K562 (cell line): Measurements from ENCODE around the gene LRRC74B. TPM values are rescaled to one million over a fixed set of nuclear protein-coding genes. Genes with fewer than 3 reads are reported as not detected.
A peak's percentile ranks its signal among the peaks of the same experiment; 100 is the strongest.

Experiments
- CAMTA2 ChIP-seq: fragments of 250-450 bp; sonication (Bioruptor Pico); conservative IDR thresholded peaks from 2 replicates; pipeline ENCODE4 v1.5.1; 2022
- JUND ChIP-seq, 2 experiments: IDR thresholded peaks; 2 replicates in 1 of 2; 3 replicates in 1 of 2; pipeline ENCODE4 v1.6.1; 2011; ENCODE audit warnings: borderline replicate concordance in 2 of 2, low read depth in 2 of 2, low read length in 2 of 2, improper control_type of control experiment in 1 of 2, missing biosample characterization in 1 of 2, missing genetic modification characterization in 1 of 2, missing genetic modification reagents in 1 of 2
- KLF1 ChIP-seq: fragments of 450-650 bp; IDR thresholded peaks from 2 replicates; pipeline ENCODE4 v1.6.1; 2016; ENCODE audit warnings: missing genetic modification characterization, missing compliant biosample characterization
- L3MBTL2 ChIP-seq: fragments of 450-650 bp; IDR thresholded peaks from 2 replicates; pipeline ENCODE4 v1.6.1; 2016; ENCODE audit warnings: mild to moderate bottlenecking, moderate library complexity
- MAFK ChIP-seq: IDR thresholded peaks from 2 replicates; pipeline ENCODE4 v1.6.1; 2011; ENCODE audit warnings: low read length, improper control_type of control experiment
- MCM3 ChIP-seq: fragments of 450-650 bp; IDR thresholded peaks from 2 replicates; pipeline ENCODE4 v1.6.1; 2016
- MEF2D ChIP-seq: conservative IDR thresholded peaks from 2 replicates; pipeline ENCODE4 v1.6.1; 2016; ENCODE audit warnings: low read depth, missing genetic modification characterization, missing compliant biosample characterization
- MXI1 ChIP-seq: IDR thresholded peaks from 2 replicates; pipeline ENCODE4 v1.6.1; 2011; ENCODE audit warnings: low read depth, mild to moderate bottlenecking, improper control_type of control experiment, low read length
- NFE2L1 ChIP-seq: fragments of 450-650 bp; IDR thresholded peaks from 2 replicates; pipeline ENCODE4 v1.6.1; 2016; ENCODE audit warnings: missing genetic modification characterization, low read depth, mild to moderate bottlenecking, missing compliant biosample characterization, moderate library complexity, borderline replicate concordance
- SAFB2 ChIP-seq: fragments of 200-400 bp; formaldehyde crosslinking; IDR thresholded peaks from 2 replicates; pipeline ENCODE4 v1.6.1; 2018; ENCODE audit warnings: borderline replicate concordance, low read length, low read depth, moderate library complexity; ENCODE audit not compliant: severe bottlenecking
- ZBTB8A ChIP-seq: fragments of 450-650 bp; IDR thresholded peaks from 2 replicates; pipeline ENCODE4 v1.6.1; 2018; ENCODE audit warnings: mild to moderate bottlenecking, moderate library complexity; ENCODE audit not compliant: partially characterized antibody
- ZFP1 ChIP-seq: fragments of 450-650 bp; formaldehyde crosslinking; IDR thresholded peaks from 2 replicates; pipeline ENCODE4 v1.4.0; 2020; ENCODE audit warnings: mild to moderate bottlenecking, mixed read lengths
- ZNF232 ChIP-seq: sonication (generic); formaldehyde crosslinking; IDR thresholded peaks from 2 replicates; pipeline ENCODE4 v1.8.0; 2022; ENCODE audit warnings: mild to moderate bottlenecking, missing genetic modification reagents
- polyA plus RNA-seq, 8 experiments: library from polyadenylated mRNA; depleted of rRNA in 4 of 8; stranded (reverse) in 5 of 8; unstranded in 3 of 8; fragments of >200 nt; fragmentation: Nextera tagmentation in 2 of 8; fragmentation: Illumina TruSeq in 1 of 8; extraction: Ambion mirVana in 2 of 8; extraction: Trizol in 1 of 8; gene quantifications; 2 replicates each; pipeline versions ENCODE4 v1.2.1 to v1.2.3, GENCODE V29; 2011 to 2014; ENCODE audit warnings: inconsistent platforms in 1 of 8, missing spikeins in 1 of 8
- total RNA-seq, 7 experiments: library from RNA; depleted of rRNA in 6 of 7; stranded (reverse); fragments of >200 nt in 6 of 7; fragmentation: Illumina TruSeq in 2 of 7; extraction: Trizol in 2 of 7; gene quantifications; 2 replicates each; pipeline versions ENCODE4 v1.2.1 to v1.2.3, GENCODE V29; 2011 to 2021; ENCODE audit warnings: low replicate concordance in 1 of 7
- TF ChIP-seq, protein P1 (sequence below): fragments of 450-650 bp; IDR thresholded peaks from 2 replicates; pipeline ENCODE4 v1.6.1; 2017; ENCODE audit warnings: antibody characterized with exemption, mild to moderate bottlenecking
- TF ChIP-seq, protein P2 (sequence below), 3 experiments: fragments of 200-800 bp in 1 of 3; sonication (Bioruptor generic) in 1 of 3; sonication (generic) in 1 of 3; formaldehyde crosslinking in 1 of 3; IDR thresholded peaks; 2 replicates each; pipeline versions ENCODE4 v1.6.1 to v1.8.0; 2016 to 2022; ENCODE audit warnings: mild to moderate bottlenecking in 2 of 3, missing compliant biosample characterization in 2 of 3, missing genetic modification characterization in 2 of 3, missing genetic modification reagents in 1 of 3
- TF ChIP-seq, protein P3 (sequence below), 2 experiments: fragments of 450-650 bp; conservative IDR thresholded peaks; 2 replicates each; pipeline ENCODE4 v1.6.1; 2017; ENCODE audit warnings: mild to moderate bottlenecking in 2 of 2, moderate library complexity in 2 of 2
- TF ChIP-seq, protein P4 (sequence below): fragments of 250-450 bp; sonication (Bioruptor Pico); IDR thresholded peaks from 2 replicates; pipeline ENCODE4 v1.5.0; 2021
- TF ChIP-seq, protein P5 (sequence below): fragments of 450-650 bp; IDR thresholded peaks from 2 replicates; pipeline ENCODE4 v1.6.1; 2016; ENCODE audit warnings: missing biosample characterization, missing genetic modification characterization

The LRRC74B gene
- total and polyA plus RNA-seq, 9 of the 15 experiments (the other 6 are each of a cell fraction or from before 2014, with no cell fraction given), result not detected

DNA sequence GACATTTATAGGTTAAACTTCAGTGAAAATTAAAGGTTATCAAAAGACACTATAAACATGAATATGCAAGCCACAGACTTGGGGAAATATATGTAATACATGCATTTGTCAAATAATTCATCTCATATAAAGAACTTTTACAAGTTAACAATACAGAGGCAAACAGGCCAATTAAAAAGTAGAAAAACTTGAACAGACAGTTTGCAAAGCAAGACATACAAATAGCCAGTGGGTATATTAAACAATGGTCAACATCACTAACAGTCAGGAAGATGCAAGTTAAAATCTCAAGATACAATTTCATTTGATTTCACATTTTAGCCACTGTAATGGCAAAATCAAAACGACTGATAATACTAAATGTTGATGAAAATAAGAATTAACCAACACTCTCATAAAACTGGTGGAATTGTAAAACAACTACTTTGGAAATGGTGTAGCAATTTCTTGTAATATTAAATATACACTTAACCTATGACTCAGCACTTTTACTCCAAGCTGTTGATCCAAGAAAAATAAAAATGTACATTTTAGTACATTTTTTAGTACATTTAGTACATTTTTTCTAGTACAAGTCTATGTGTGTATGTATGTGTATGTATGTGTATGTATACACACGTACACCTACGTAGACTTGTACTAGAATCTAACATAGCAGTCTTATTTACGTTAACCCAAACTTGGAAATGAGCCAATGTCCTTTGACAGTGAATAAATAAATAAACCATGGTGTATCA is 62.8 kb downstream of the LRRC74B start (continued):
- peak; percentile 35; the same call in 1 of the 2 replicates for TF ChIP-seq JUND (IDR thresholded peaks at IDR 0.05; ENCODE audit: borderline replicate concordance, low read depth, low read length)
- no peak for TF ChIP-seq JUND (tag; IDR thresholded peaks at IDR 0.05; ENCODE audit: borderline replicate concordance, low read depth, low read length)
- TF ChIP-seq MXI1, result no peak
- TF ChIP-seq, protein P1, sequence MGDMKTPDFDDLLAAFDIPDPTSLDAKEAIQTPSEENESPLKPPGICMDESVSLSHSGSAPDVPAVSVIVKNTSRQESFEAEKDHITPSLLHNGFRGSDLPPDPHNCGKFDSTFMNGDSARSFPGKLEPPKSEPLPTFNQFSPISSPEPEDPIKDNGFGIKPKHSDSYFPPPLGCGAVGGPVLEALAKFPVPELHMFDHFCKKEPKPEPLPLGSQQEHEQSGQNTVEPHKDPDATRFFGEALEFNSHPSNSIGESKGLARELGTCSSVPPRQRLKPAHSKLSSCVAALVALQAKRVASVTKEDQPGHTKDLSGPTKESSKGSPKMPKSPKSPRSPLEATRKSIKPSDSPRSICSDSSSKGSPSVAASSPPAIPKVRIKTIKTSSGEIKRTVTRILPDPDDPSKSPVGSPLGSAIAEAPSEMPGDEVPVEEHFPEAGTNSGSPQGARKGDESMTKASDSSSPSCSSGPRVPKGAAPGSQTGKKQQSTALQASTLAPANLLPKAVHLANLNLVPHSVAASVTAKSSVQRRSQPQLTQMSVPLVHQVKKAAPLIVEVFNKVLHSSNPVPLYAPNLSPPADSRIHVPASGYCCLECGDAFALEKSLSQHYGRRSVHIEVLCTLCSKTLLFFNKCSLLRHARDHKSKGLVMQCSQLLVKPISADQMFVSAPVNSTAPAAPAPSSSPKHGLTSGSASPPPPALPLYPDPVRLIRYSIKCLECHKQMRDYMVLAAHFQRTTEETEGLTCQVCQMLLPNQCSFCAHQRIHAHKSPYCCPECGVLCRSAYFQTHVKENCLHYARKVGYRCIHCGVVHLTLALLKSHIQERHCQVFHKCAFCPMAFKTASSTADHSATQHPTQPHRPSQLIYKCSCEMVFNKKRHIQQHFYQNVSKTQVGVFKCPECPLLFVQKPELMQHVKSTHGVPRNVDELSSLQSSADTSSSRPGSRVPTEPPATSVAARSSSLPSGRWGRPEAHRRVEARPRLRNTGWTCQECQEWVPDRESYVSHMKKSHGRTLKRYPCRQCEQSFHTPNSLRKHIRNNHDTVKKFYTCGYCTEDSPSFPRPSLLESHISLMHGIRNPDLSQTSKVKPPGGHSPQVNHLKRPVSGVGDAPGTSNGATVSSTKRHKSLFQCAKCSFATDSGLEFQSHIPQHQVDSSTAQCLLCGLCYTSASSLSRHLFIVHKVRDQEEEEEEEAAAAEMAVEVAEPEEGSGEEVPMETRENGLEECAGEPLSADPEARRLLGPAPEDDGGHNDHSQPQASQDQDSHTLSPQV, result peak; percentile 87
- no peak for TF ChIP-seq ZNF232
- peak; percentile 71 for TF ChIP-seq SAFB2
- peak; percentile 99 for TF ChIP-seq MAFK
- TF ChIP-seq L3MBTL2, result no peak
- TF ChIP-seq ZBTB8A, result peak; percentile 4
- TF ChIP-seq MEF2D (tag), result no peak
- TF ChIP-seq, protein P2, sequence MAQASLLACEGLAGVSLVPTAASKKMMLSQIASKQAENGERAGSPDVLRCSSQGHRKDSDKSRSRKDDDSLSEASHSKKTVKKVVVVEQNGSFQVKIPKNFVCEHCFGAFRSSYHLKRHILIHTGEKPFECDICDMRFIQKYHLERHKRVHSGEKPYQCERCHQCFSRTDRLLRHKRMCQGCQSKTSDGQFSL (CRISPR knock-in tag; IDR thresholded peaks at IDR 0.05), result no peak
- TF ChIP-seq, protein P2 (tag; IDR thresholded peaks at IDR 0.05), result no peak
- no peak for TF ChIP-seq CAMTA2 (CRISPR knock-in tag)
- TF ChIP-seq NFE2L1 (tag), result peak; percentile 100
- TF ChIP-seq, protein P3, sequence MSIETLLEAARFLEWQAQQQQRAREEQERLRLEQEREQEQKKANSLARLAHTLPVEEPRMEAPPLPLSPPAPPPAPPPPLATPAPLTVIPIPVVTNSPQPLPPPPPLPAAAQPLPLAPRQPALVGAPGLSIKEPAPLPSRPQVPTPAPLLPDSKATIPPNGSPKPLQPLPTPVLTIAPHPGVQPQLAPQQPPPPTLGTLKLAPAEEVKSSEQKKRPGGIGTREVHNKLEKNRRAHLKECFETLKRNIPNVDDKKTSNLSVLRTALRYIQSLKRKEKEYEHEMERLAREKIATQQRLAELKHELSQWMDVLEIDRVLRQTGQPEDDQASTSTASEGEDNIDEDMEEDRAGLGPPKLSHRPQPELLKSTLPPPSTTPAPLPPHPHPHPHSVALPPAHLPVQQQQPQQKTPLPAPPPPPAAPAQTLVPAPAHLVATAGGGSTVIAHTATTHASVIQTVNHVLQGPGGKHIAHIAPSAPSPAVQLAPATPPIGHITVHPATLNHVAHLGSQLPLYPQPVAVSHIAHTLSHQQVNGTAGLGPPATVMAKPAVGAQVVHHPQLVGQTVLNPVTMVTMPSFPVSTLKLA (conservative IDR thresholded peaks at IDR 0.05), result peak; percentile 43 to 51; a peak in 2 of 4 replicates
- TF ChIP-seq, protein P4, sequence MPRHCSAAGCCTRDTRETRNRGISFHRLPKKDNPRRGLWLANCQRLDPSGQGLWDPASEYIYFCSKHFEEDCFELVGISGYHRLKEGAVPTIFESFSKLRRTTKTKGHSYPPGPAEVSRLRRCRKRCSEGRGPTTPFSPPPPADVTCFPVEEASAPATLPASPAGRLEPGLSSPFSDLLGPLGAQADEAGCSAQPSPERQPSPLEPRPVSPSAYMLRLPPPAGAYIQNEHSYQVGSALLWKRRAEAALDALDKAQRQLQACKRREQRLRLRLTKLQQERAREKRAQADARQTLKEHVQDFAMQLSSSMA (CRISPR knock-in tag), result no peak
- TF ChIP-seq MCM3, result no peak
- no peak for TF ChIP-seq KLF1 (tag)
- TF ChIP-seq, protein P5, sequence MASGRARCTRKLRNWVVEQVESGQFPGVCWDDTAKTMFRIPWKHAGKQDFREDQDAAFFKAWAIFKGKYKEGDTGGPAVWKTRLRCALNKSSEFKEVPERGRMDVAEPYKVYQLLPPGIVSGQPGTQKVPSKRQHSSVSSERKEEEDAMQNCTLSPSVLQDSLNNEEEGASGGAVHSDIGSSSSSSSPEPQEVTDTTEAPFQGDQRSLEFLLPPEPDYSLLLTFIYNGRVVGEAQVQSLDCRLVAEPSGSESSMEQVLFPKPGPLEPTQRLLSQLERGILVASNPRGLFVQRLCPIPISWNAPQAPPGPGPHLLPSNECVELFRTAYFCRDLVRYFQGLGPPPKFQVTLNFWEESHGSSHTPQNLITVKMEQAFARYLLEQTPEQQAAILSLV (tag), result 0 out of 2 replicates have a peak, but pooled peaks have one; percentile 4
- TF ChIP-seq ZFP1, result peak; percentile 82
